A549 (cell line): ENCODE results near the gene CCDC71L. TPM values are rescaled to one million over a fixed set of nuclear protein-coding genes. Genes with fewer than 3 reads are reported as not detected.

Experiments used
- ATAC-seq, 2 experiments: fragments of 200-7000 bp in 1 of 2; fragments of >200 bp in 1 of 2; cut with Nextera tagmentation in 1 of 2; cut with Tn5 transposase in 1 of 2; 3 replicates each; pipeline versions ENCODE4 v1.8.0 to v1.9.1; 2018 to 2020; ENCODE audit warnings: mild to moderate bottlenecking in 1 of 2, moderate library complexity in 1 of 2
- CTCF ChIA-PET: fragments of 300-600 bp; sonication (Branson Sonifier 250); formaldehyde crosslinking; extraction: SDS; loops from one replicate; lab custom pipeline; 2021; ENCODE audit warnings: antibody characterized with exemption, inconsistent platforms; lab: Yijun Ruan, JAX
- POLR2A ChIA-PET: fragments of 350-600 bp; formaldehyde crosslinking; extraction: SDS; loops from one replicate; lab custom pipeline; 2021; ENCODE audit warnings: antibody characterized with exemption, inconsistent platforms; lab: Yijun Ruan, JAX
- DNase-seq, 2 experiments: peaks; one replicate each; pipeline versions ENCODE4 v3.0.0 to v3.0.0-alpha.2; 2011 to 2016; ENCODE audit warnings: low read depth in 1 of 2, low spot score in 1 of 2
- FAIRE-seq: peaks from 2 replicates; lab custom pipeline; 2011; peaks lifted over from hg19 to GRCh38; lab: Jason Lieb, UNC
- H3K27ac ChIP-seq, 2 experiments: fragments of >200 bp; sonication (Bioruptor Twin); formaldehyde crosslinking; 3 replicates each; pipeline ENCODE4 v1.5.1; 2016 to 2017
- H3K4me1 ChIP-seq: fragments of >200 bp; sonication (Bioruptor Twin); formaldehyde crosslinking; 3 replicates; pipeline ENCODE4 v1.6.1; 2016
- H3K4me2 ChIP-seq: fragments of >200 bp; sonication (Bioruptor Twin); formaldehyde crosslinking; 3 replicates; pipeline ENCODE4 v1.6.1; 2016
- H3K4me3 ChIP-seq: fragments of >200 bp; sonication (Bioruptor Twin); formaldehyde crosslinking; 3 replicates; pipeline ENCODE4 v1.5.1; 2016
- H3K9me3 ChIP-seq: fragments of >200 bp; sonication (Bioruptor Twin); formaldehyde crosslinking; 3 replicates; pipeline ENCODE4 v1.6.1; 2016
- BCL3 ChIP-seq: fragments of >200 bp; sonication (Bioruptor Twin); formaldehyde crosslinking; IDR thresholded peaks from 3 replicates; pipeline ENCODE4 v1.6.1; 2016
- CHD2 ChIP-seq: fragments of 150-350 bp; IDR thresholded peaks from 2 replicates; pipeline ENCODE4 v1.6.1; 2014; ENCODE audit warnings: low read length; ENCODE audit not compliant: partially characterized antibody
- CHD4 ChIP-seq: fragments of 200-600 bp; sonication (generic); IDR thresholded peaks from 2 replicates; pipeline ENCODE4 v1.6.1; 2016; ENCODE audit warnings: antibody characterized with exemption, mild to moderate bottlenecking, borderline replicate concordance
- FOSB ChIP-seq: fragments of 250-450 bp; sonication (Bioruptor Pico); IDR thresholded peaks from 2 replicates; pipeline ENCODE4 v1.5.0; 2020; ENCODE audit warnings: mild to moderate bottlenecking, moderate library complexity
- HOXB5 ChIP-seq: fragments of 250-450 bp; sonication (Bioruptor Pico); IDR thresholded peaks from 2 replicates; pipeline ENCODE4 v1.5.0; 2020; ENCODE audit warnings: mild to moderate bottlenecking, moderate library complexity
- JUN ChIP-seq, 2 experiments: fragments of >200 bp; sonication (Bioruptor Twin); formaldehyde crosslinking; IDR thresholded peaks; 2 replicates in 1 of 2; 3 replicates in 1 of 2; pipeline ENCODE4 v1.6.1; 2016 to 2017
- KDM1A ChIP-seq: fragments of 200-600 bp; sonication (generic); IDR thresholded peaks from 2 replicates; pipeline ENCODE4 v1.6.1; 2016; ENCODE audit warnings: low read depth, mild to moderate bottlenecking
- KDM5A ChIP-seq: fragments of 200-600 bp; sonication (generic); IDR thresholded peaks from 2 replicates; pipeline ENCODE4 v1.6.1; 2016; ENCODE audit warnings: antibody characterized with exemption, mild to moderate bottlenecking
- MAX ChIP-seq: IDR thresholded peaks from 2 replicates; pipeline ENCODE4 v1.6.1; 2012
- MAZ ChIP-seq: fragments of 150-350 bp; IDR thresholded peaks from 2 replicates; pipeline ENCODE4 v1.6.1; 2014; ENCODE audit warnings: antibody characterized with exemption, low read depth, low read length, borderline replicate concordance
- NPAS2 ChIP-seq: fragments of 250-450 bp; sonication (Bioruptor Pico); IDR thresholded peaks from 2 replicates; pipeline ENCODE4 v1.8.0; 2022; ENCODE audit warnings: mild to moderate bottlenecking, moderate library complexity, borderline replicate concordance
- NR3C1 ChIP-seq: fragments of >200 bp; sonication (Bioruptor Twin); formaldehyde crosslinking; IDR thresholded peaks from 3 replicates; pipeline ENCODE4 v1.6.1; 2017
- PBX3 ChIP-seq: IDR thresholded peaks from 2 replicates; pipeline ENCODE4 v1.6.1; 2012
- POLR2AphosphoS2 ChIP-seq: conservative IDR thresholded peaks from 2 replicates; pipeline ENCODE4 v1.6.1; 2012; ENCODE audit warnings: low read length, improper control_type of control experiment, inconsistent platforms
- RCOR1 ChIP-seq: fragments of 150-350 bp; IDR thresholded peaks from 2 replicates; pipeline ENCODE4 v1.6.1; 2014; ENCODE audit warnings: antibody characterized with exemption, low read length, low read depth
- RFX5 ChIP-seq: fragments of 450-650 bp; IDR thresholded peaks from 2 replicates; pipeline ENCODE4 v1.7.1; 2014; ENCODE audit warnings: antibody characterized with exemption, mild to moderate bottlenecking, moderate library complexity
- RNF2 ChIP-seq: fragments of 200-600 bp; sonication (generic); IDR thresholded peaks from 2 replicates; pipeline ENCODE4 v1.6.1; 2016; ENCODE audit warnings: low read depth, mild to moderate bottlenecking, antibody characterized with exemption, moderate library complexity, borderline replicate concordance
- SMC3 ChIP-seq: fragments of >200 bp; sonication (Bioruptor Twin); formaldehyde crosslinking; IDR thresholded peaks from 3 replicates; pipeline ENCODE4 v1.6.1; 2018; ENCODE audit warnings: inconsistent platforms
- SREBF2 ChIP-seq: fragments of 450-650 bp; IDR thresholded peaks from 2 replicates; pipeline ENCODE4 v1.6.1; 2014; ENCODE audit warnings: mild to moderate bottlenecking, moderate library complexity
- TFCP2L1 ChIP-seq: fragments of 250-450 bp; sonication (Bioruptor Pico); IDR thresholded peaks from 2 replicates; pipeline ENCODE4 v1.5.0; 2021; ENCODE audit warnings: mild to moderate bottlenecking
- ZFP36 ChIP-seq: fragments of 450-650 bp; IDR thresholded peaks from 2 replicates; pipeline ENCODE4 v1.6.1; 2014; ENCODE audit warnings: borderline replicate concordance; ENCODE audit not compliant: partially characterized antibody
- WGBS: methylation state at CpG from one replicate; pipeline ENCODE4 v1.1.6; 2017; ENCODE audit errors: missing lambda C conversion rate; 5-methylcytosine and 5-hydroxymethylcytosine counted together
- polyA plus RNA-seq, 4 experiments: library from polyadenylated mRNA; depleted of rRNA in 3 of 4; stranded (reverse); fragments of >200 nt; fragmentation: RNase III in 1 of 4; extraction: RNeasy Plus Mini Kit Qiagen cat#74134 plus additional on column Dnase treatment in 1 of 4; gene quantifications; 2 replicates in 3 of 4; 3 replicates in 1 of 4; pipeline ENCODE4 v1.2.3, GENCODE V29; 2011 to 2017

Gene CCDC71L
- polyA plus RNA-seq, 2 of the 4 experiments (the other 2 are of a cell fraction) = 9.1 to 11.4 TPM

GRCh38 chr7:106704000-106704840, 43.3 kb upstream of the CCDC71L start:
- TF ChIP-seq RNF2 = no peak
- no peak for TF ChIP-seq POLR2AphosphoS2
- no peak for TF ChIP-seq SMC3
- TF ChIP-seq RCOR1 = no peak
- no peak for ATAC-seq
- 0 out of 3 replicates have a peak, but pooled peaks cover 7% of the 10 kb centered on the region for H3K9me3 ChIP-seq
- no peaks in the 10 kb centered on the region for H3K4me1 ChIP-seq
- no peak overlapping the region for H3K4me2 ChIP-seq
- H3K27ac ChIP-seq = no peak overlapping the region
- CTCF ChIA-PET = interaction anchor here (1.0 to 1.5 kb wide), 3 partner anchors 15 to 162 kb away, joined by 3 to 4 read pairs (median 3); partner anchors contain the start of gene CCDC71L
- 36% methylated on average over 3 of the region's 3 CpGs for WGBS
- no peak for DNase-seq
- H3K4me3 ChIP-seq = no peak overlapping the region
- FAIRE-seq = no peak
- POLR2A ChIA-PET = no interaction called here

- WGBS = 40% methylated on average over 4 of the region's 4 CpGs
- POLR2A ChIA-PET = no interaction called here
- no peak for ATAC-seq
- Histone ChIP-seq H3K9me3 (0 out of 3 replicates have a peak, but pooled peaks cover 5% of the 10 kb centered on the region), H3K4me3 (no peak overlapping the region)
- TF ChIP-seq RFX5 (no peak), MAZ (no peak), KDM5A (no peak), HOXB5 (CRISPR knock-in tag) (no peak), KDM1A (no peak), NPAS2 (CRISPR knock-in tag) (no peak), SMC3 (no peak), JUN (IDR thresholded peaks at IDR 0.05) (no peak), ZFP36 (no peak), CHD2 (no peak), BCL3 (no peak), POLR2AphosphoS2 (no peak), MAX (no peak), NR3C1 (no peak), PBX3 (no peak), SREBF2 (no peak), TFCP2L1 (CRISPR knock-in tag) (no peak), FOSB (CRISPR knock-in tag) (no peak), CHD4 (no peak)
- TF ChIP-seq, all 56 proteins: peak for 0
- Histone ChIP-seq H3K4me2 (no peak overlapping the region), H3K27ac (no peak overlapping the region), H3K4me1 (no peaks in the 10 kb centered on the region)
- DNase-seq = no peak
- FAIRE-seq = no peak
- CTCF ChIA-PET = interaction anchor here (1.2 to 1.3 kb wide), 2 partner anchors 15 to 151 kb away, joined by 3 read pairs; no protein-coding TSS in a partner anchor
These were observed 32.9 kb upstream of the CCDC71L start for GRCh38 chr7:106693677-106694353.
